ENCODE data around the gene C11orf71. TPM values are rescaled to one million over a fixed set of nuclear protein-coding genes. Genes with fewer than 3 reads are reported as not detected.

The C11orf71 gene
- total RNA-seq, 1 donor from 2014 or later: 2.1 TPM

- H3K36me3 ChIP-seq (ENCODE audit: control insufficient read depth, insufficient read depth, low read length): no peaks in the 10 kb centered on the region
- no peak for FAIRE-seq
These were observed 13.6 kb upstream of the C11orf71 start for GRCh38 chr11:114413958-114414357.

GRCh38 chr11:114412946-114413345 is 12.6 kb upstream of the C11orf71 start:
- Histone ChIP-seq H3K27me3 (ENCODE audit: control insufficient read depth, insufficient read depth, low read length) (no peaks in the 10 kb centered on the region), H3K4me3 (ENCODE audit: low read depth, low read length) (no peak overlapping the region), H3K36me3 (ENCODE audit: control insufficient read depth, insufficient read depth, low read length) (no peaks in the 10 kb centered on the region)
- DNase-seq (ENCODE audit: low read depth) (peak; percentile 66), FAIRE-seq (no peak)
- TF ChIP-seq, protein P1, sequence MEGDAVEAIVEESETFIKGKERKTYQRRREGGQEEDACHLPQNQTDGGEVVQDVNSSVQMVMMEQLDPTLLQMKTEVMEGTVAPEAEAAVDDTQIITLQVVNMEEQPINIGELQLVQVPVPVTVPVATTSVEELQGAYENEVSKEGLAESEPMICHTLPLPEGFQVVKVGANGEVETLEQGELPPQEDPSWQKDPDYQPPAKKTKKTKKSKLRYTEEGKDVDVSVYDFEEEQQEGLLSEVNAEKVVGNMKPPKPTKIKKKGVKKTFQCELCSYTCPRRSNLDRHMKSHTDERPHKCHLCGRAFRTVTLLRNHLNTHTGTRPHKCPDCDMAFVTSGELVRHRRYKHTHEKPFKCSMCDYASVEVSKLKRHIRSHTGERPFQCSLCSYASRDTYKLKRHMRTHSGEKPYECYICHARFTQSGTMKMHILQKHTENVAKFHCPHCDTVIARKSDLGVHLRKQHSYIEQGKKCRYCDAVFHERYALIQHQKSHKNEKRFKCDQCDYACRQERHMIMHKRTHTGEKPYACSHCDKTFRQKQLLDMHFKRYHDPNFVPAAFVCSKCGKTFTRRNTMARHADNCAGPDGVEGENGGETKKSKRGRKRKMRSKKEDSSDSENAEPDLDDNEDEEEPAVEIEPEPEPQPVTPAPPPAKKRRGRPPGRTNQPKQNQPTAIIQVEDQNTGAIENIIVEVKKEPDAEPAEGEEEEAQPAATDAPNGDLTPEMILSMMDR (IDR thresholded peaks at IDR 0.05; ENCODE audit: insufficient read depth, low read length, severe bottlenecking): no peak

More at GRCh38 chr11:114413958-114414357, 13.6 kb upstream of the C11orf71 start:
- no peaks in the 10 kb centered on the region for H3K27me3 ChIP-seq (ENCODE audit: control insufficient read depth, insufficient read depth, low read length)
- no peak overlapping the region for H3K4me3 ChIP-seq (ENCODE audit: low read depth, low read length)
- TF ChIP-seq, protein P1 (IDR thresholded peaks at IDR 0.05; ENCODE audit: insufficient read depth, low read length, severe bottlenecking): no peak
- DNase-seq (ENCODE audit: low read depth): no peak

GRCh38 chr11:114401311-114401710 is 1.0 kb upstream of the C11orf71 start:
- TF ChIP-seq, protein P1 (IDR thresholded peaks at IDR 0.05; ENCODE audit: insufficient read depth, low read length, severe bottlenecking): no peak
- no peaks in the 10 kb centered on the region for H3K27me3 ChIP-seq (ENCODE audit: control insufficient read depth, insufficient read depth, low read length)
- FAIRE-seq: no peak

DNA sequence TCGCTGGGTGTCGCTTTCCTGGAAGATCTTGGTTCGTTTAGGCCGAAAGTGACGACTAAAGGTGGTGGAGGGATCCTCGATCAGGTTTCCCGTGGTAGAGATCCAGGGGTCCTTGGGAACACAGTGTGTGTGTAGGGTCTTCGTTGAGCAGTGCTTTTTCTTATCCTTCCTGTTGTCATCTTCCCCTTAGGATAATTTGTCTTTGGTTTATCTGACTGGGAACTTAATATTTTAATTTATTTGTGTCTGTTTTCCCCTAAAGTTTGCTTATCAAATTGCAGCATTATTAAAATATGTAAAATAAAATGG is 558 bp upstream of the C11orf71 start:
- DNase-seq (ENCODE audit: low read depth): no peak
- peaks cover 3% of the 10 kb centered on the region for H3K36me3 ChIP-seq (ENCODE audit: control insufficient read depth, insufficient read depth, low read length)
- peak overlapping the region; percentile 62 for H3K4me3 ChIP-seq (ENCODE audit: low read depth, low read length)
- H3K27me3 ChIP-seq (ENCODE audit: control insufficient read depth, insufficient read depth, low read length): no peaks in the 10 kb centered on the region
- TF ChIP-seq, protein P1 (IDR thresholded peaks at IDR 0.05; ENCODE audit: insufficient read depth, low read length, severe bottlenecking): no peak
- FAIRE-seq: no peak

More at GRCh38 chr11:114401311-114401710, 1.0 kb upstream of the C11orf71 start:
- Histone ChIP-seq H3K4me3 (ENCODE audit: low read depth, low read length) (peak overlapping the region; percentile 62), H3K36me3 (ENCODE audit: control insufficient read depth, insufficient read depth, low read length) (peaks cover 3% of the 10 kb centered on the region)
- DNase-seq (ENCODE audit: low read depth): peak; percentile 5

DNA sequence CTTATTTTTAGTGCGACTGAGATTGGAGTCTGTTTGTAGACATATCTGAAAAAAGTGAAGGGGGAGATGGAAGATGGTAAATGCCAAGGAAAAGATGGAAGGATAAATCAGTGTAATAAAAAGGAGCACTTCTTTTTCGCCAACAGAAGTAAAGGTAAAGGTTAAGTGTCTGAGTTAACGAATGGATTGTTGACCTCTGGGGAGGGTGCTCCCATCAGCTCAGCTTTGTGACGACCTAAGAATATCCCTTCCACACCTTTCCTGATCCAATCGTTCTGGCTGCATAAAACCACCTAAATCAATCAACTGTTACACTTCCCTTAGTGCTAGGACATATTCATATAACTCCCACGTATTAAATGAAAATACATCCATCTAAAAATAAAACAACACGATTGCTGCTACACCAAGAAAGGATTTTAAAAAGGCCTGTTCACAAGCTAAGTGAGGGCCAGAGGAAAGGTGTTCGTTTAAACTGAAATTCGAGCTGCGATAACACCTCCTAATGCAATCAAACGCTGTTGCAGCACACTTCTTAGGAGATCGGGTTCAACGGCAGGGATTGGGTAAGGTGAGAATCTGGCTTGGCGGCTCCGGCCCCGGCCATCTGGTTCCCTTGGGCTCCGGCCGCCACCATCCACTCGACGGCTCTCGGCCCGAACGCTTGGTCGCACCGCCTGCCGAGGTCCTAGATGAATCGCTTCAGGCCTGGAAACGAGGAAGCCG is 658 bp downstream of the C11orf71 start:
- TF ChIP-seq, protein P1 (IDR thresholded peaks at IDR 0.05; ENCODE audit: insufficient read depth, low read length, severe bottlenecking): no peak
- peak overlapping the region; percentile 62 for H3K4me3 ChIP-seq (ENCODE audit: low read depth, low read length)
- H3K36me3 ChIP-seq (ENCODE audit: control insufficient read depth, insufficient read depth, low read length): no peaks in the 10 kb centered on the region
- H3K27me3 ChIP-seq (ENCODE audit: control insufficient read depth, insufficient read depth, low read length): no peaks in the 10 kb centered on the region
- FAIRE-seq (no peak), DNase-seq (ENCODE audit: low read depth) (no peak)

Measured in bronchial epithelial cell (primary cell).